HG02938 (cell line): ENCODE measurements around the gene SMARCA4.

ENCODE experiments used
- ATAC-seq: cut with Tn5 transposase; IDR thresholded peaks from one replicate; pipeline ENCODE4 v1.9.1; 2021; ENCODE audit warnings: mild to moderate bottlenecking, moderate library complexity; ENCODE audit not compliant: unreplicated experiment

SMARCA4 gene

DNA sequence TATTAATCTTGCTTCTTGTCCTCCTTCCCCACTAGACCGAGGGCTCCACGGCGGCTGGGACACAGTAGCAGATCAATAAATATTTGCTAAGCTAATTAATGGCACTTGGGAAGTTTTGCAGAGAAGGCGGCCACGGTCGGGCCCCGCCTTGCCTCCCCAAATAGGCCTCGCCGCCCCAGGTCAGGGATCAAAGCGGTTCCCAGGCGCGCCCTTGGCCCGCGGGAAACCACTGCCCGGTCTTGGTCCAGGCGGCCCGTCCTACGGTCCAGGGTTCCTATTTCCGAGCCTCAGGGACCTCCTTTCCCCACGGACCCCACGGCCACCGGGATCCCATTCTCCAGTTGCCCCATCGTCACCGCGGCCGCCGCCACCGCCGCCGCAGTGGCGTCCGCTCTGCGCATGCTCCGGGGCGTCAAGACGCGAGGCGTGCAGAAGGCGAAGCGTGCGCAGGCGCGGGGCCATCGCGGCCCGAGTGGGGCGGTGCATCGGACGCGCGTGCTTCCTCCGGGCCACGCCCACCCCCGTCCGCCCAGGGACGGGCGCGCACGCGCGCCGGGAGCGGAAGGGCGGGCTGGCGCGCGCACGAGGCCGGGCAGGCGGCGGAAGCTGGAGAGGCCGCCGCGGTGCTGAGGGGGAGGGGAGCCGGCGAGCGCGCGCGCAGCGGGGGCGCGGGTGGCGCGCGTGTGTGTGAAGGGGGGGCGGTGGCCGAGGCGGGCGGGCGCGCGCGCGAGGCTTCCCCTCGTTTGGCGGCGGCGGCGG is at the start of gene SMARCA4:
TSS of gene SMARCA4 (plus strand) at position 717 of the 759 bp plus-strand sequence. CDS start 23,122 bp downstream, outside the sequence.
- peak; percentile 62 for ATAC-seq

DNA sequence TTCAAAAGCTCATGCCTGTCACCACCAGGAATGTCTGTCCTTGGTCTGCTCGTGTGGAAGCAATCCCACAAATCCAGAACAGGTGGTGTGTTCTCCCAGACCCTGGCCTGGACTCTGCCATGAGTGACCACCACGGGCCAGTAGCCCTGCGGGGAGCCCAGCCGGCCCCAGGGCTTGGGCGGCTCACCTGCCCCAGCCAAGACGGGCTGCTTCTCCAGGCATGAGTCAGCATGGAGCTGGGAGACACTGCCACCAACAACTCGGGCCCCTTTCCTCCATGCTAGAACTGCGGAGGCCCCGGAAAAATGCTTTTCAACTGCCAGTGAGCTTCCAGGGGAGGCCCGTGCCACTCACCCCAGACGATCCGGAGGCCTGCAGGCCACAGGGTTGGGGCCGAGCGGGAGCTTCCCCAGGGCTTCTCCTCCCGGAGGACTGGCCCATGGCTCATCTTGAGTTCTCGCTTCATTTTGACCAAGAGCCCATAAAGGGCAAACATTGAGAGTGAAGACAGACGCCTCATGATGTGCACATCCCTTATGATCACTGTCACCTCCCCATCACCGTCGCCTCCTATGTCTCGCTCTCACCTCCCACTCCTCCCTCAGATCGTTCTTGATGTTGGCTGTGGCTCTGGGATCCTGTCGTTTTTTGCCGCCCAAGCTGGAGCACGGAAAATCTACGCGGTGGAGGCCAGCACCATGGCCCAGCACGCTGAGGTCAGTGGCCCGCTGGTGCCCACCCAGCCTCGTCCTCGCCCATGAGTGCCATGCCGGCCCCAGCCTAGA is 49.1 kb upstream of the SMARCA4 start:
- no peak for ATAC-seq

DNA sequence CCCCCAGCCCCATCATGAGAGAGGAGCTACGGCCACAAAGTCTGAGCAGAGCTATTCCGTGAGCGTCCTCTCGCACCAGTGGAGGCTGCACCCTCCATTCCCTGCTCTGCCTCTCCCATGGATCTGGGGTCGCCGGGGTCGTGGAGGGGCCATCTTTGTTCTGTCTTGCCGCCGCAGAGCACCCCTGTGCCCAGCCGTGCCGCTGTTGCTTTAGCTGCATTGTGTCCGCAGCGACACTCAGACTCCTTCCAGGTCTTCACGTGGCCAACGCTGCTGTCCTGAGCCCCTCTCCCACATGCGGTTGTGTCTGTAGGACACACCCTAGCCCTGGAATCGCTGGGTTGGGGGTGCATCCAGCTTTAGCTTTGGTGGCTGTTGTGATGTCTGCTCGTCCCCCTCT is 48.2 kb upstream of the SMARCA4 start:
- ATAC-seq: no peak

DNA sequence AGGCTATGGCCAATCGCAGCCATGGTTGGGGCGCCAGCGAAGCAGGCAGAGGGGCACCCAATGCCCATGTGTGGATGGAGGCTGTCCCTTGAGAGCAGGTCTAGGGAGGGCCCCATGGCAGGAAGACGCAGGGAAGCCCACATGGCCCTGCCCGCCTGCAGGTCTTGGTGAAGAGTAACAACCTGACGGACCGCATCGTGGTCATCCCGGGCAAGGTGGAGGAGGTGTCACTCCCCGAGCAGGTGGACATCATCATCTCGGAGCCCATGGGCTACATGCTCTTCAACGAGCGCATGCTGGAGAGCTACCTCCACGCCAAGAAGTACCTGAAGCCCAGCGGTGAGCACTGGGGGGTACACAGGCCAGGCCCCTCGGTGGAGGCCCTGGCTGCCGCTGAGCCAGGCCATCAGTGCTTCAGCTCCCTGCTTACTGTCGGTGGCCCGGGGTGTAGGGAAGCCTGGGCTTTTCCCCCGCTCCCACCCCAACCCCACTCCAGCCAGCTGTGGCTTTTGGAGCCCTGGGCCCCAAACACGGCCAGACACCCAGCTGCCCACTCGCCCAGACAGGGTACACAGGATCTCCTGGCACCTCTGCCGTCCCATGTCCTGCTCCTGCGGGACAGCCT is 47.0 kb upstream of the SMARCA4 start:
- ATAC-seq: no peak

DNA sequence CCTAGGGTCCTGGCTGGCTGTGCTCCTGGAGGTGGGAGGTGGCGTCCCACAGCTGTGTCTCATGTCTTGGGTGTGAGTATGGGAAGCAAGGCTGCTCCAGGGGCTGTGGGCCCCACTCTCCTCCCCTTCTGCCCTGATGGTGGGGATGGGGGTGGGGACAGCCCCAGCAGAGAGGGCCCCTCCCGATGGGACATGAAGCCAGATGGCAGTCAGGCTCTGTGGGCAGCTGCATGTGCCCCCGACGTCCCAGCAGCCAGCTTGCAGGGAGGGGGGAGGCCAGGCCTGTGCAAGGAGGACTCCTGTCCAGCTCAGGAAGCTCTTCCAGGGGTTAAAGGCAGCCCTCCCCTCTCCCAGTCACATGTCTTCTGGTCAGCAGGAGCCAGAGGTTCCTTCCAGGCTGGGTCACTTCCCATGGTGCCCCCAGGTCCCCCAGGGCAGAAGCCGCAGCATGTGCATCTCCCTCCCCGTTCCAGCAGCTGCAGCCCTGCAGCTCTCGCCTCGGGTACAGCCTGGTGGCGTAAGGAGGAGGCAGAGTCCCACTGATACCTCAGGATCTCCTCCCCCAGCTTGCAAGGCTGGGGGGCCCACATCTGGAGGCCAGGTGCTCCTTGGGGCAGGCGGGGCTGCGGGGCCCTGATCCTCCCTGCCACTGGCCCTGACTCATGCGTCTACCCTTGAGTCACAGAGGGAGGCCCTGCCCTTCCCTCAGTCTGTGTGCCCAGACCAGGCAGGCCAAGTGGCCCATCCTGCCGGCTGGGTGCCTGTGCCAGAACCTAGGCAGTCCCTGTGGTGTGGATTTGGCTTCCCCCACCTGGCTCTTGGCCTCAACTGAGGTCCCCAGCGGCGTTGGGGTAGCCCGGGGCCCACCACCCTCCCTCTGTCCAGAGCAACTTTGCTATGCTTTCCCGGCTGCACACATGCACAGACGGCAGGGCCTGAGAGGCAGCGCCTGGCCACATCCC is 45.4 kb upstream of the SMARCA4 start:
- ATAC-seq: no peak

DNA sequence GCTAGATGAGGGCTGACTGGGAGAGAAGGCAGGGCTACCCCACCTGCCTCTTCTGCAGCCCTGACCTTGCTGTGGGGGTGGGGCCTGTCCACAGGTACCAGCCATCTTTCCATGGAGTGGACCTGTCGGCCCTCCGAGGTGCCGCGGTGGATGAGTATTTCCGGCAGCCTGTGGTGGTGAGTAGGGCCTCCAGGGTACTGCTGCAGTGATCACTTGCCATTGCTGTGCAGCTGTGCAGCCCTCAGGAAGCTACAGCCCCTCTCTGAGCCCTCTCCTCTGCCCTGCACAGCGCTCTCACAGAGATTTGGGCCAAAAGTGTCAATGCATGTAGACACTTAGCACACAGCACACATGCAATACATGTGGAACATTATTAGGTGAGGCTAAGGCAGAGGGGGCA is 44.2 kb upstream of the SMARCA4 start:
- no peak for ATAC-seq

DNA sequence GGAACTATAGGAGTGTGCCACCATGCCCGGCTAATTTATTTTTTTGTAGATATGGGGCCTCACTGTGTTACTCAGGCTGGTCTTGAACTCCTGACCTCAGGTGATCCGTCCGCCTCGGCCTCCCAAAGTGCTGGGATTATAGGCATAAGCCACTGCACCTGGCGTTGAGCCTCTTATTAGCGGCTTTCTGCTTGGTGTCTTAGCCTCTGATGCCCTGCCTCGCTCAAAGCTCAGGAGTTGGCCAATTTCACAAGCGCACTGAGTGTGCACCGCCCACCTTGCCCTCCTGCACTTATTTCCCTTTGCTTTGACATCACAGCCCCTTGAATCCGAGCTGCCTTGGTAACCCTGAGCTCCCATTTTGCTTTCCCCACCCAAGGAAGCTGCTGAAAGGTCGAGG is 42.5 kb upstream of the SMARCA4 start:
- no peak for ATAC-seq

DNA sequence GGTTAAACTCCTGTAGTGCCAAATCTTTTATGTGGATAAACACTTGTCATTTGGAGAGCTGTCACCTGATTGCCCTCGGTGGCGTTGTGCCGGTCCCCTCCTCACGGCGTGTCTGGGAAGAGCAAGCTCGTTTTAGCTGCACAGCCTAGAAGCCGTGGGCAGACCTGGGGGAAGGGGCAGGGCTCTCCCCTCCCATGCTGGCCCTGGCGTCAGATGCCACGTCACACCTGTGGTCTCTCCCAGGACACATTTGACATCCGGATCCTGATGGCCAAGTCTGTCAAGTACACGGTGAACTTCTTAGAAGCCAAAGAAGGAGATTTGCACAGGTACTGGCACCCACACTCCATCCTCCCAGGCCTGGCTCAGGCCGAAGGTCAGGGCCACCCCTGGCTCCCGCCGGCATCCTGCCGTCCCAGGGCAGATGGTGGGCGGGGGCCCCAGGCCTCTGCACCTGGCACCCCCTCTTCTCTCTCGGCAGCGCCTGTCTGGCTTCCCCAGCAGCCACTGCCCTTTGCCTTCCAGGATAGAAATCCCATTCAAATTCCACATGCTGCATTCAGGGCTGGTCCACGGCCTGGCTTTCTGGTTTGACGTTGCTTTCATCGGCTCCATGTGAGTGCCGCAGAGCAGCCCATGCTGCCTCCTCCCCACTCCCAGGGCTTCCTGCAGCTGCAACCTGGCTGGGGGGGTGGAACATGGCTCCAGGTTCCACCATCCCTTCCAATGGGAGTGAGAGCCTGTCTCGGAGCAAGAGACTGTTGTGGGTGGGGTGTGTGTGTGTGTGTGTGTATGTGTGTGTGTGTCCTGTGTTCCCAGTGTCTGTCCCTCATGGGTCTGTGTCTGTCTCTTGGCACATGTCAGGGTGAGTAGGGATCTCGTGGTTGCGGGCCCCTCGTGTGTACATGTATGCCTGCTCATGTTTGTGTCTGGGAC is 41.2 kb upstream of the SMARCA4 start:
- ATAC-seq: no peak

DNA sequence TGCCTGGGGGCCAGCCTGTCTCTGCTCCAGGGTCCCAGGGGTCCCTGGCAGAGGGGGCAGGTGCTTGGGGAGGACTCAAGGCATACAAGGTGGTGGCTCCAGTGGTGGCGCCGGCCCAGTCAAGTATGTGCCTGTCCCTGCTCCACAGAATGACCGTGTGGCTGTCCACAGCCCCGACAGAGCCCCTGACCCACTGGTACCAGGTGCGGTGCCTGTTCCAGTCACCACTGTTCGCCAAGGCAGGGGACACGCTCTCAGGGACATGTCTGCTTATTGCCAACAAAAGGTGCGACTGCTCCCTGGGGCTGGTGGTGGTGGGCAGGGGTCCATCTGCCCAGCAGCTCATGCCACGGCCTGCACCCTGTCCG is 40.6 kb upstream of the SMARCA4 start:
- no peak for ATAC-seq

DNA sequence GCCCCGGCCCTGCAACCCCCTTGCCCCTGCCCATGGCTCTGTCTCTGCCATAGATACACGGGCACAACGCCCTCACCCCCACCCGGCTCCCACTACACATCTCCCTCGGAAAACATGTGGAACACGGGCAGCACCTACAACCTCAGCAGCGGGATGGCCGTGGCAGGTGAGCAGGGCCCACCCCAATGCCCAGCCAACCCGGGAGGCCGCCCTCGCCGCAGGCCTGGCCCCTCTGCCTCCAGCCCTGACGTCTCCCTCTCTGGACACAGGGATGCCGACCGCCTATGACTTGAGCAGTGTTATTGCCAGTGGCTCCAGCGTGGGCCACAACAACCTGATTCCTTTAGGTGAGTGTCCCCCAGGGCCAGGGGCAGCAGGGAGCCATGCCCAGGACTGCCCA is 40.0 kb upstream of the SMARCA4 start:
- ATAC-seq: no peak

DNA sequence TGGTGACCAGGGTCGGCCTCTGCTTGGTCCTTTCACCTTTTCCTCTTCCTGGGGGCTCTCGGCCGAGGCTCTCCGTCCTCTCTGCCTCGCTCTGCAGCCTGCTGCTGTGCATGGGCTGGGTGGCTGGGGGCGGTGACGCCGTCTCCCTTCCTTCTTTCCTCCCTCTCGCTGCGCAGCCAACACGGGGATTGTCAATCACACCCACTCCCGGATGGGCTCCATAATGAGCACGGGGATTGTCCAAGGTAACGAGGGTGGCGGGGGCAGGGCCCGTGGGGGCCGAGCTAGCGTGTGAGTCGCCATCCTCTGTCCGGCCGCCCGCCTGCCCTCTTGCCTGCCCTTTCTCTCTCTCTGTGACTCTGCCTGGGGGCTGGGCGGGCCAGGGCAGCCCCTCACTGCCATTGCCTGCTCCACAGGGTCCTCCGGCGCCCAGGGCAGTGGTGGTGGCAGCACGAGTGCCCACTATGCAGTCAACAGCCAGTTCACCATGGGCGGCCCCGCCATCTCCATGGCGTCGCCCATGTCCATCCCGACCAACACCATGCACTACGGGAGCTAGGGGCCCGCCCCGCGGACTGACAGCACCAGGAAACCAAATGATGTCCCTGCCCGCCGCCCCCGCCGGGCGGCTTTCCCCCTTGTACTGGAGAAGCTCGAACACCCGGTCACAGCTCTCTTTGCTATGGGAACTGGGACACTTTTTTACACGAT is 39.5 kb upstream of the SMARCA4 start:
- no peak for ATAC-seq

DNA sequence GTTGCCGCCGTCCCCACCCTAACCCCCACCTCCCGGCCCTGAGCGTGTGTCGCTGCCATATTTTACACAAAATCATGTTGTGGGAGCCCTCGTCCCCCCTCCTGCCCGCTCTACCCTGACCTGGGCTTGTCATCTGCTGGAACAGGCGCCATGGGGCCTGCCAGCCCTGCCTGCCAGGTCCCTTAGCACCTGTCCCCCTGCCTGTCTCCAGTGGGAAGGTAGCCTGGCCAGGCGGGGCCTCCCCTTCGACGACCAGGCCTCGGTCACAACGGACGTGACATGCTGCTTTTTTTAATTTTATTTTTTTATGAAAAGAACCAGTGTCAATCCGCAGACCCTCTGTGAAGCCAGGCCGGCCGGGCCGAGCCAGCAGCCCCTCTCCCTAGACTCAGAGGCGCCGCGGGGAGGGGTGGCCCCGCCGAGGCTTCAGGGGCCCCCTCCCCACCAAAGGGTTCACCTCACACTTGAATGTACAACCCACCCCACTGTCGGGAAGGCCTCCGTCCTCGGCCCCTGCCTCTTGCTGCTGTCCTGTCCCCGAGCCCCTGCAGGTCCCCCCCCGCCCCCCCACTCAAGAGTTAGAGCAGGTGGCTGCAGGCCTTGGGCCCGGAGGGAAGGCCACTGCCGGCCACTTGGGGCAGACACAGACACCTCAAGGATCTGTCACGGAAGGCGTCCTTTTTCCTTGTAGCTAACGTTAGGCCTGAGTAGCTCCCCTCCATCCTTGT is 38.8 kb upstream of the SMARCA4 start:
- no peak for ATAC-seq

DNA sequence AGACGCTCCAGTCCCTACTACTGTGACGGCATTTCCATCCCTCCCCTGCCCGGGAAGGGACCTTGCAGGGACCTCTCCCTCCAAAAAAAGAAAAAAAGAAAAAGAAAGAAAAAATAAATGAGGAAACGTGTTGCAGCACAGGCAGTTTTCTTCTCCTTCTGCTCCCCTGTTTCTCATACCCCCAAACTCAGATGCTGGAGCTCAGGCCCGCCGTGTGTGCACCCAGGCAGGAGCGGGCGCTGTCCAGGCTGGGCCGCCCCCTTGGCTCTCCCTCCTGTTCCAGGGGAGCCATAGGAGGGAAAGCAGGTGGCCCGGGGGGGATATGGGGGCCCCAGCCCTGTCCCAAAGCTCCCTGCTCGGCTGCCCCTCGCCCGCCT is 38.2 kb upstream of the SMARCA4 start:
- ATAC-seq: no peak

DNA sequence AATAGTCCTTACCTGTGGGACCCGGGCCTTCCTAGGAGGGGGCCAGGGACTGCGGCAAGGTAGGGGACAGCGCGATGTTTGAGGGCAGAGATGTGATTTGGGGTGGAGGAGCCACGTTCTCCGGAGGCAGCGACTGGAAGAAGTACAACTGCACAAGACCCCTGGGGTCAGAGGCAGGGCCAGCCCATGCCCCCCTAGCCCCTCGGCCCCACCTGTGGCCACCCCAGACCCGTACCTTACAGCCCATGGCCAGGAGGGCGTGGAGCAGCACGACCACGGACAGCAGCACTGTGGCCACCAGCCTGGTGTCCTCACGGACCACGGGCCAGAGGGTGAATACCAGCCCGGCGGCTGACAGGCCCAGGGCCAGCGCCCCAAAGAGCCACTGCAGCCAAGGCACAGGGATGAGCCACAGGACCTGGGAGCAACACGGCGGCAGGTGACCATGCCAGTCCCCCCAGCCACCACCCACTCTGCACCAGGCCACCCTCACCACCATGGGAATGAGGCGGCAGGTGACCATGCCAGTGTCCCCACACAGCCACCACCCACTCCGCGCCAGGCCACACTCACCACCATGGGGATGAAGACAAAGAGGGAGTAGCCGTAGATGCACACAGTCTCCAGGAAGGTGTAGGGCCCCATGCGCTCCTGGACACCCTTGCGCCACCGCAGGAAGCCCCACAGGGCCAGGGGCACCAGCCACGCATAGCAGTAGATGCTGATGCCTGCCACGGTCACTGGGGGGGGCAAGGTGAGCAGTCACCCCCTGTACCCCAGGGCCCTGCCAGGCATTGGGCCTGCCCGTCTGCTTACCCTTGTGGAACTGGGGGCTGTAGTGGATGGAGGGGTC is 37.3 kb upstream of the SMARCA4 start:
- no peak for ATAC-seq

DNA sequence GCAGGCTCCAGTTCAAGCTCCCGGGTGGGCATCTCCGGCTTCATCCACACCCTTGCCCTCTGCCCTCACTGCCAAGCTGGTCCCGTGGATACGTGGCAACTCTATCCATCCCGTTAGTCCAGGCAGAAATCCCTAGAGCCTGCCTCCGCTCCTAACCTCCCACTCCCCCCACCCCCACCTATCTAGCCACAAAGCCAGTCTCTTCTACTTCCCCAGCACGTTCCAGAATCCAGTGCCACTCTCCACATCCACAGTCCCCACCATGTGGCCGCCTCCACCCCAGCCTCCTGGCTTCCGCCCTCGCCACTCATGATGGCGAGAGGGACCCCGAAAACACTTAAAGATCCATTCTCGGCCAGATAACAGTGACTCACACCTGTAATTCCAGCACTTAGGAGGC is 36.2 kb upstream of the SMARCA4 start:
- ATAC-seq: no peak

DNA sequence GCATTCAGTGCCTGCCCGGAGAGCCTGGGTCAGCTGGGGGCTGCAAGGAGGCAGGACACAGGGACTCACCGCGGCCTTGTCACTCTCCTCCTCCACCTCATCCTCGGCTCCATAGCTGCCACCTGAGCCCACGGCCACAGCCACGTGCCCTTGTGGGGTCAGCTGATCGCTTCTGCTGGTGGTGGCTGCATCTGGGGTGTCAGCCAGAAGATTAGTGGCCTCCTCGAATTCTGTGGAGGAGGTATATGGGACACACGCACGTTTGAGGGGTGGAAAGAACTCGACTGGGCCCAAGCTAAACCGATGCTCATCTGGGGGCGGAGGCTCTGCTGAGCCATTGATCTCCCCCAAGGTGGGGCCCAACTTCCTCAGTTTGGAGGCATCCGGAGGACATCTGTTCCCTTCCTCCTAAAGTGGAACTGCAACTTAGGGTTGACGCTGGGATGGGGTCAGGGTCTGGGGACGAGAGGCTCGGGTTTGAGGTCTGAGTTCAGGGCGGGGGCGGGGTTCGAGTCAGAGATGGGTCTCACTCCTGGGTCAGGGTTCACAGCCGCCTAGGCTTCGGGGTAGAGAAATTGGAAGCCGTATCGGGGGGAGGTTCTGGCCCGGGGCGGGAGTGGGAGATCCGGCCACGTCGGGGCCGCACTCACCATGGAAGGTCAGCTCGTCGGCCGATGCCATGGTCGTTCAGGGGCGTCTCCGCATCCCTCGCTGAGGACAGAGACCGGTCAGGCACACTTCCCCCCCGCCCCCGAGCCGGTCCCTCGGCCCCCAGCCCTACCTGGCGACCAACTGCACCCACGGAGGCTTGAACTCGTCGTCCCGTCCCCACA is 32.9 kb upstream of the SMARCA4 start:
- ATAC-seq: no peak
